ENCODE results near the gene CLASP1.
"Not testable (repeated sequence)": the region's sequence is repeated elsewhere in the genome, so short reads cannot be mapped to it uniquely, and the experiment has no call there.

CLASP1 gene

GRCh38 chr2:121565389-121566250, 83.6 kb downstream of the CLASP1 start:
- H3K36me3 ChIP-seq (ENCODE audit: control insufficient read depth, insufficient read depth, low read length): no peaks in the 10 kb centered on the region
- no peaks in the 10 kb centered on the region for H3K27me3 ChIP-seq (ENCODE audit: insufficient read depth, low read length, poor library complexity)
- H3K4me2 ChIP-seq (ENCODE audit: low read length): no peak overlapping the region
- no peak overlapping the region for H2BK15ac ChIP-seq (replicated peaks; ENCODE audit: low read depth)
- H3K18ac ChIP-seq (ENCODE audit: low read length): no peak overlapping the region
- no peaks in the 10 kb centered on the region for H3K4me1 ChIP-seq (ENCODE audit: control insufficient read depth, low read depth, low read length)
- no peak overlapping the region for H3K4me3 ChIP-seq (ENCODE audit: low read length)
- no peak overlapping the region for H3K27ac ChIP-seq (ENCODE audit: low read depth, low read length)
- no CpG with 5 or more reads among the region's 5 CpGs for WGBS (ENCODE audit: extremely low coverage, insufficient coverage, low lambda C conversion rate)
- H3K4ac ChIP-seq (ENCODE audit: low read depth, low read length): no peak overlapping the region
- no peak overlapping the region for H4K5ac ChIP-seq (ENCODE audit: low read length)
- H3K23ac ChIP-seq (ENCODE audit: low read length): no peak overlapping the region
- H2BK120ac ChIP-seq (ENCODE audit: low read depth, low read length): no peak overlapping the region
- no peak overlapping the region for H2AK5ac ChIP-seq (ENCODE audit: low read length)
- no peak overlapping the region for H3K9ac ChIP-seq (ENCODE audit: low read length)
- H4K8ac ChIP-seq (ENCODE audit: low read depth, low read length): no peak overlapping the region
- peaks cover 12% of the 10 kb centered on the region for H3K79me2 ChIP-seq (ENCODE audit: control insufficient read depth, insufficient read depth, low read length)
- no peak for DNase-seq
- no peak overlapping the region for H3K56ac ChIP-seq (ENCODE audit: low read length)
- H3K79me1 ChIP-seq (ENCODE audit: low read length): peaks cover 21% of the 10 kb centered on the region
- no peak overlapping the region for H2BK5ac ChIP-seq (ENCODE audit: low read length)

GRCh38 chr2:121564905-121565304, 84.4 kb downstream of the CLASP1 start:
- Histone ChIP-seq H3K56ac (ENCODE audit: low read length) (no peak overlapping the region), H4K8ac (ENCODE audit: low read depth, low read length) (peak overlapping the region; percentile 78), H2AK5ac (ENCODE audit: low read length) (no peak overlapping the region), H3K27ac (ENCODE audit: low read depth, low read length) (no peak overlapping the region), H2BK15ac (replicated peaks; ENCODE audit: low read depth) (no peak overlapping the region), H3K79me1 (ENCODE audit: low read length) (peaks cover 21% of the 10 kb centered on the region), H3K4ac (ENCODE audit: low read depth, low read length) (no peak overlapping the region), H3K27me3 (ENCODE audit: insufficient read depth, low read length, poor library complexity) (no peaks in the 10 kb centered on the region), H3K4me2 (ENCODE audit: low read length) (no peak overlapping the region), H3K4me1 (ENCODE audit: control insufficient read depth, low read depth, low read length) (no peaks in the 10 kb centered on the region), H2BK5ac (ENCODE audit: low read length) (no peak overlapping the region), H3K23ac (ENCODE audit: low read length) (no peak overlapping the region), H2BK120ac (ENCODE audit: low read depth, low read length) (no peak overlapping the region), H3K79me2 (ENCODE audit: control insufficient read depth, insufficient read depth, low read length) (peaks cover 13% of the 10 kb centered on the region), H3K4me3 (ENCODE audit: low read length) (no peak overlapping the region), H3K36me3 (ENCODE audit: control insufficient read depth, insufficient read depth, low read length) (no peaks in the 10 kb centered on the region), H4K5ac (ENCODE audit: low read length) (no peak overlapping the region), H3K18ac (ENCODE audit: low read length) (no peak overlapping the region), H3K9ac (ENCODE audit: low read length) (no peak overlapping the region)
- no peak for DNase-seq
- no CpG with 5 or more reads among the region's 3 CpGs for WGBS (ENCODE audit: extremely low coverage, insufficient coverage, low lambda C conversion rate)

- not testable (repeated sequence) for H3K36me3 ChIP-seq (ENCODE audit: control insufficient read depth, insufficient read depth, low read length); H3K9ac ChIP-seq (ENCODE audit: low read length); DNase-seq; H3K18ac ChIP-seq (ENCODE audit: low read length); H2BK5ac ChIP-seq (ENCODE audit: low read length); H2BK120ac ChIP-seq (ENCODE audit: low read depth, low read length); H4K5ac ChIP-seq (ENCODE audit: low read length); H3K56ac ChIP-seq (ENCODE audit: low read length); H3K4me3 ChIP-seq (ENCODE audit: low read length); H3K23ac ChIP-seq (ENCODE audit: low read length); H2AK5ac ChIP-seq (ENCODE audit: low read length); H3K4me2 ChIP-seq (ENCODE audit: low read length); H4K8ac ChIP-seq (ENCODE audit: low read depth, low read length); H3K27me3 ChIP-seq (ENCODE audit: insufficient read depth, low read length, poor library complexity); H3K4ac ChIP-seq (ENCODE audit: low read depth, low read length); H3K27ac ChIP-seq (ENCODE audit: low read depth, low read length); H3K4me1 ChIP-seq (ENCODE audit: control insufficient read depth, low read depth, low read length); H2BK15ac ChIP-seq (replicated peaks; ENCODE audit: low read depth)
- WGBS (ENCODE audit: extremely low coverage, insufficient coverage, low lambda C conversion rate): no CpG with 5 or more reads among the region's 1 CpG
- Histone ChIP-seq H3K79me1 (ENCODE audit: low read length) (peaks cover 23% of the 10 kb centered on the region), H3K79me2 (ENCODE audit: control insufficient read depth, insufficient read depth, low read length) (peaks cover 13% of the 10 kb centered on the region)
Measured at GRCh38 chr2:121563754-121564153, 85.5 kb downstream of the CLASP1 start.

GRCh38 chr2:121562269-121563176, 86.7 kb downstream of the CLASP1 start:
- no peak overlapping the region for H4K5ac ChIP-seq (ENCODE audit: low read length)
- no peak overlapping the region for H3K23ac ChIP-seq (ENCODE audit: low read length)
- H3K27me3 ChIP-seq (ENCODE audit: insufficient read depth, low read length, poor library complexity): no peaks in the 10 kb centered on the region
- no peak overlapping the region for H3K27ac ChIP-seq (ENCODE audit: low read depth, low read length)
- H3K4me1 ChIP-seq (ENCODE audit: control insufficient read depth, low read depth, low read length): no peaks in the 10 kb centered on the region
- no peak overlapping the region for H3K18ac ChIP-seq (ENCODE audit: low read length)
- H2BK5ac ChIP-seq (ENCODE audit: low read length): no peak overlapping the region
- H3K79me2 ChIP-seq (ENCODE audit: control insufficient read depth, insufficient read depth, low read length): peaks cover 13% of the 10 kb centered on the region
- DNase-seq: no peak
- no peak overlapping the region for H2AK5ac ChIP-seq (ENCODE audit: low read length)
- no peak overlapping the region for H3K4ac ChIP-seq (ENCODE audit: low read depth, low read length)
- no peaks in the 10 kb centered on the region for H3K36me3 ChIP-seq (ENCODE audit: control insufficient read depth, insufficient read depth, low read length)
- no peak overlapping the region for H2BK120ac ChIP-seq (ENCODE audit: low read depth, low read length)
- H3K9ac ChIP-seq (ENCODE audit: low read length): no peak overlapping the region
- H3K4me2 ChIP-seq (ENCODE audit: low read length): no peak overlapping the region
- no peak overlapping the region for H3K4me3 ChIP-seq (ENCODE audit: low read length)
- no peak overlapping the region for H3K56ac ChIP-seq (ENCODE audit: low read length)
- no CpG with 5 or more reads among the region's 4 CpGs for WGBS (ENCODE audit: extremely low coverage, insufficient coverage, low lambda C conversion rate)
- H2BK15ac ChIP-seq (replicated peaks; ENCODE audit: low read depth): no peak overlapping the region
- H4K8ac ChIP-seq (ENCODE audit: low read depth, low read length): no peak overlapping the region
- peaks cover 24% of the 10 kb centered on the region for H3K79me1 ChIP-seq (ENCODE audit: low read length)

- Histone ChIP-seq H2BK120ac (ENCODE audit: low read depth, low read length) (no peak overlapping the region), H2BK15ac (replicated peaks; ENCODE audit: low read depth) (no peak overlapping the region), H3K4me3 (ENCODE audit: low read length) (no peak overlapping the region), H3K27me3 (ENCODE audit: insufficient read depth, low read length, poor library complexity) (no peaks in the 10 kb centered on the region), H3K9ac (ENCODE audit: low read length) (no peak overlapping the region), H3K79me2 (ENCODE audit: control insufficient read depth, insufficient read depth, low read length) (peaks cover 16% of the 10 kb centered on the region), H3K27ac (ENCODE audit: low read depth, low read length) (no peak overlapping the region), H2AK5ac (ENCODE audit: low read length) (no peak overlapping the region), H2BK5ac (ENCODE audit: low read length) (no peak overlapping the region), H3K4me2 (ENCODE audit: low read length) (no peak overlapping the region), H3K56ac (ENCODE audit: low read length) (no peak overlapping the region), H3K4me1 (ENCODE audit: control insufficient read depth, low read depth, low read length) (peaks cover 1% of the 10 kb centered on the region), H3K18ac (ENCODE audit: low read length) (no peak overlapping the region), H3K36me3 (ENCODE audit: control insufficient read depth, insufficient read depth, low read length) (no peaks in the 10 kb centered on the region), H4K5ac (ENCODE audit: low read length) (no peak overlapping the region), H3K4ac (ENCODE audit: low read depth, low read length) (no peak overlapping the region), H4K8ac (ENCODE audit: low read depth, low read length) (no peak overlapping the region), H3K23ac (ENCODE audit: low read length) (no peak overlapping the region), H3K79me1 (ENCODE audit: low read length) (peaks cover 23% of the 10 kb centered on the region)
- no CpG with 5 or more reads among the region's 2 CpGs for WGBS (ENCODE audit: extremely low coverage, insufficient coverage, low lambda C conversion rate)
- DNase-seq: peak; percentile 39
Measured at GRCh38 chr2:121561617-121562268, 87.5 kb downstream of the CLASP1 start.

All from mesendoderm (in vitro differentiated cells).